Spleen (tissue), 7 donors: ENCODE measurements around the gene ITFG1.

ENCODE experiments used
- CTCF ChIP-seq, 11 experiments: fragments of 200-600 bp in 7 of 11; fragments of 450-650 bp in 4 of 11; sonication (generic) in 4 of 11; IDR thresholded peaks in 8 of 11; conservative IDR thresholded peaks in 3 of 11; 1 replicate in 7 of 11; 2 replicates in 4 of 11; pipeline versions ENCODE4 v1.4.0 to v1.8.0; 2016 to 2021; ENCODE audit warnings: antibody characterized with exemption in 11 of 11, inconsistent platforms in 4 of 11, mild to moderate bottlenecking in 1 of 11
- POLR2A ChIP-seq, 3 donors: fragments of 450-650 bp; IDR thresholded peaks; one replicate each; pipeline ENCODE4 v1.5.1; 2017; ENCODE audit warnings: antibody characterized with exemption in 3 of 3, mild to moderate bottlenecking in 1 of 3
- donor health status: DM: no; HTN: no; CAD: no; lungs with moderate emphysema.
- donor health status: DM: no; HTN: no; CAD: no.
- donor health status: DM: no; HTN: no; CAD: no.

- TF ChIP-seq CTCF (IDR thresholded peaks at IDR 0.05 in 8 of 11, conservative IDR thresholded peaks at IDR 0.05 in 3 of 11): no peak
- no peak for TF ChIP-seq POLR2A (IDR thresholded peaks at IDR 0.05)
Measured at GRCh38 chr16:47370536-47370935, 90.3 kb downstream of the ITFG1 start.
